ENCODE measurements around the gene FBXW8. TPM values are rescaled to one million over a fixed set of nuclear protein-coding genes. Genes with fewer than 3 reads are reported as not detected.

FBXW8 gene
- polyA plus RNA-seq, 1 donor (not counting 4 experiments of a cell fraction or from before 2014, with no cell fraction given), result 5.0 TPM

DNA sequence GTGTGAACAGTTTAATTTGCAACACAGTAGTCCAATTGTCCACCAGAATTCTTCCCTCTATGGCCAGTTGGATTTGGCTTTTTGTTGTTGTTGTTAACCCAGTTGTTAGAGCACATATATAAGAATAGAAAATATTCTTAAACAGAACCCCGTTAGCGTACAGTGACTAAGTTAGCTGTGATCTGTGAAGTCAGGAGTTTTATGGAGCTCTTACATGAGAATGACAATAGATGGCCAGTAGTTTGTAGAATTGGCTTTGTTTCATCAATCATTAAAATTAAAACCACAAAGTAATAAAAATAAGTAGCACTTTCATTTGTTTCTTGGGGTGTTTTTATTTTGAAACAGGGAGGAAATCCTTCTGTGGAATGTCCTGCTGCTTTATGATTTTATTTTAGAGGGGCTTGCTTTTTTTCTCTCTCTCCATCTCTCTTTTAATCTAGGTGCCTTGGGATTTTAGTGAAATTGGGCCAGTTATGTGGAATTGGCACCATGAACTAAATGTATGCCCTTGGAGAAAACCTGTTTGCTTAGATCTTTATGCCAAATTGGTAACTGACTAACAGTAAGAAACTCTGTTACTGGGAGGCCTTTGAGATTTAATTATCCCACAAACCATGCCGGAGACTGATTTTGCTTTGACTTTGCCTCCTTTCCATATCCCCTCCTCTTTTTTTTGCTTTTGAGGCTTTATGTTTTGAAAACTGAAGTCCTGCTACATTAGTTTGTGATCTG, 22.9 kb downstream of the FBXW8 start:
- H3K9me3 ChIP-seq (ENCODE audit: control insufficient read depth, low read depth, low read length), result no peaks in the 10 kb centered on the region
- no peaks in the 10 kb centered on the region for H3K27me3 ChIP-seq (ENCODE audit: control insufficient read depth, extremely low read depth, insufficient read depth, low read length)
- no peaks in the 10 kb centered on the region for H3K4me1 ChIP-seq (ENCODE audit: control insufficient read depth, extremely low read depth, insufficient read depth, low read length)
- H2AFZ ChIP-seq (ENCODE audit: control insufficient read depth, low read length), result no peak overlapping the region
- peaks cover 0 to 8% of the 10 kb centered on the region in 2 experiments for H3K36me3 ChIP-seq (ENCODE audit: control insufficient read depth in 2 of 2, extremely low read depth in 1 of 2, insufficient read depth in 2 of 2, low read length in 2 of 2)
- DNase-seq (ENCODE audit: low read depth, low spot score) (no peak), FAIRE-seq (peak; percentile 5)
- no peaks in the 10 kb centered on the region for H3K9me1 ChIP-seq (ENCODE audit: control insufficient read depth, extremely low read depth, insufficient read depth, low read length)
- no peak overlapping the region for H3K4me2 ChIP-seq (ENCODE audit: control insufficient read depth, extremely low read depth, insufficient read depth, low read depth, low read length)
- H3K79me2 ChIP-seq (ENCODE audit: control insufficient read depth, insufficient read depth, low read length), result no peaks in the 10 kb centered on the region
- no peak for TF ChIP-seq EZH2 (IDR thresholded peaks at IDR 0.05; ENCODE audit: low read length)
- no peaks in the 10 kb centered on the region for H4K20me1 ChIP-seq (ENCODE audit: control insufficient read depth, extremely low read depth, insufficient read depth, low read length)
- dilution Hi-C loops (cut with MboI; ENCODE audit: extremely low pct_ligation_motif_present, low sequenced_read_pairs), result no loop called here
- no peak overlapping the region for H3K9ac ChIP-seq (ENCODE audit: control insufficient read depth, extremely low read depth, insufficient read depth, low read length)
- no peak overlapping the region for H3K27ac ChIP-seq (ENCODE audit: control insufficient read depth, insufficient read depth, low read length)
- no peak overlapping the region for H3K4me3 ChIP-seq (ENCODE audit: control insufficient read depth in 2 of 3, extremely low read depth in 1 of 3, insufficient read depth in 2 of 3, low read depth in 1 of 3, low read length in 3 of 3)

DNA sequence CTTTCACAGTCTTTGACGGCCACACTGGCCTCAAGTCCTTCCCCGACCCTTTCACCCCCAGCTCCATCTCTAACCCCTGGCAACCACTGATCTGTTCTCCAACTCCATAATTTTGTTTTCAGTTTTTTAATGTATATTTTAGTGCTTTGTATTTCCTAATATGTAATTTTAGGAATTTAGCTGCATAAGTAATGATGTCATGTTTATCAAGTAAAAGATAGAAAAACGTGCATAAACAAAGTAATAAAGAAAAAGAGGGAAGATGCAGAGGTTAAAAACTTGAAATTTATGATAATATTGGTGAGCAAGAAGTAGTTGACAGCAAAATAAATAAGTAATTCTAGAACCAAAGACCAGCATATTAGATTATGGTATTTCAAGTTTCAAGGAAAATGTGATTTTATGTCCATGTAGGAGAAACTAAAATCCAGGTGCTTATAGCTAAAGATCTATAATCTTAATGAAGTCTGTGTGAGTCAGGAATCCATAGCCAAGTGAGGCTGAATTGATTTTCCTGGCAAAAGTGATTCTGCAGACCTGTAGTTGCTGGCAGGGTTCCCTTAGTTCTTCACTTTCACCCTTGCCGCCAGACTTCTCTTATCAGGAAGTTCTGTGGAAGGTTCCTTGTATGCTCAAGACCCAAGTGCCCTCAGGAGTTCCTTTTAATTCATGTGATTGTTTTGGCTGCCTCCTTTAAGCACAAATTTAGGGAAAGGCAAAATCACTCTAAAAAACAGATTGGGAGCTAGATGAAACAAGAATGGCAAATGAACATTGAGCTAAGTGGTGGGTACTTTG, 24.4 kb downstream of the FBXW8 start:
- H3K79me2 ChIP-seq (ENCODE audit: control insufficient read depth, insufficient read depth, low read length), result no peaks in the 10 kb centered on the region
- H3K9ac ChIP-seq (ENCODE audit: control insufficient read depth, extremely low read depth, insufficient read depth, low read length), result no peak overlapping the region
- FAIRE-seq, result no peak
- H3K4me2 ChIP-seq (ENCODE audit: control insufficient read depth, extremely low read depth, insufficient read depth, low read depth, low read length), result no peak overlapping the region
- H3K4me3 ChIP-seq (ENCODE audit: control insufficient read depth in 2 of 3, extremely low read depth in 1 of 3, insufficient read depth in 2 of 3, low read depth in 1 of 3, low read length in 3 of 3), result no peak overlapping the region
- no peaks in the 10 kb centered on the region for H3K9me1 ChIP-seq (ENCODE audit: control insufficient read depth, extremely low read depth, insufficient read depth, low read length)
- H2AFZ ChIP-seq (ENCODE audit: control insufficient read depth, low read length), result no peak overlapping the region
- no peaks in the 10 kb centered on the region for H3K4me1 ChIP-seq (ENCODE audit: control insufficient read depth, extremely low read depth, insufficient read depth, low read length)
- no peaks in the 10 kb centered on the region for H3K27me3 ChIP-seq (ENCODE audit: control insufficient read depth, extremely low read depth, insufficient read depth, low read length)
- no peak overlapping the region for H3K27ac ChIP-seq (ENCODE audit: control insufficient read depth, insufficient read depth, low read length)
- H4K20me1 ChIP-seq (ENCODE audit: control insufficient read depth, extremely low read depth, insufficient read depth, low read length), result no peaks in the 10 kb centered on the region
- H3K9me3 ChIP-seq (ENCODE audit: control insufficient read depth, low read depth, low read length), result no peaks in the 10 kb centered on the region
- DNase-seq (ENCODE audit: low read depth, low spot score), result no peak
- TF ChIP-seq CTCF (optimal IDR thresholded peaks at IDR 0.05 in 1 of 3, IDR thresholded peaks at IDR 0.05 in 1 of 3, conservative IDR thresholded peaks at IDR 0.05 in 1 of 3; ENCODE audit: extremely low read depth in 1 of 3, insufficient read depth in 2 of 3, low read length in 3 of 3) (no peak), EZH2 (IDR thresholded peaks at IDR 0.05; ENCODE audit: low read length) (no peak)
- peaks cover 0 to 11% of the 10 kb centered on the region in 2 experiments for H3K36me3 ChIP-seq (ENCODE audit: control insufficient read depth in 2 of 2, extremely low read depth in 1 of 2, insufficient read depth in 2 of 2, low read length in 2 of 2)
- dilution Hi-C loops (cut with MboI; ENCODE audit: extremely low pct_ligation_motif_present, low sequenced_read_pairs), result no loop called here

Measured in keratinocyte (primary cell).